Central memory CD4-positive, alpha-beta T cell (primary cell): ENCODE data around the gene SLFN12L.
"Not testable (repeated sequence)": the region's sequence is repeated elsewhere in the genome, so short reads cannot be mapped to it uniquely, and the experiment has no call there.

Experiments
- DNase-seq: peaks from one replicate; pipeline ENCODE4 v3.0.0; 2022
- total RNA-seq, 3 experiments: gene quantifications; one replicate each; lab custom pipeline; 2026; lab: John Stamatoyannopoulos, UW

SLFN12L gene
- 27.1 to 210 (median 210) reads per million in 3 experiments for total RNA-seq

- DNase-seq: peak; percentile 40
Measured at GRCh38 chr17:35537601-35538141, at the start of gene SLFN12L. SLFN12L (minus strand) TSS chr17:35537678; CDS start chr17:35522364, 15,314 bp downstream.

GRCh38 chr17:35586569-35587073 lies 49.1 kb upstream of the SLFN12L start:
- DNase-seq: no peak

- no peak for DNase-seq
Measured at GRCh38 chr17:35584061-35584460, 46.6 kb upstream of the SLFN12L start.

GRCh38 chr17:35578929-35579432 lies 41.5 kb upstream of the SLFN12L start:
- no peak for DNase-seq

GRCh38 chr17:35578197-35578928 lies 40.9 kb upstream of the SLFN12L start, which contains the start of gene PEX12:
PEX12 (minus strand) TSS chr17:35578571; CDS start chr17:35578021, 550 bp downstream.
- peak; percentile 90 for DNase-seq

GRCh38 chr17:35577830-35578196 lies 40.3 kb upstream of the SLFN12L start:
- no peak for DNase-seq

- no peak for DNase-seq
Measured at GRCh38 chr17:35575759-35576158, 38.3 kb upstream of the SLFN12L start.

GRCh38 chr17:35569405-35569804 lies 31.9 kb upstream of the SLFN12L start:
- DNase-seq: no peak

GRCh38 chr17:35568561-35568960 lies 31.1 kb upstream of the SLFN12L start:
- peak; percentile 16 for DNase-seq

- no peak for DNase-seq
Measured at GRCh38 chr17:35566968-35567367, 29.5 kb upstream of the SLFN12L start.

- not testable (repeated sequence) for DNase-seq
Measured at GRCh38 chr17:35563181-35563580, 25.7 kb upstream of the SLFN12L start.

- DNase-seq: no peak
Measured at GRCh38 chr17:35560703-35561102, 23.2 kb upstream of the SLFN12L start, which contains the start of gene SLFN14. SLFN14 (minus strand) TSS chr17:35560819; CDS start chr17:35558062, 2,757 bp downstream.

- no peak for DNase-seq
Measured at GRCh38 chr17:35559495-35560210, 22.2 kb upstream of the SLFN12L start.

- no peak for DNase-seq
Measured at GRCh38 chr17:35557353-35557752, 19.9 kb upstream of the SLFN12L start.

GRCh38 chr17:35555691-35556090 lies 18.2 kb upstream of the SLFN12L start:
- DNase-seq: no peak

GRCh38 chr17:35554668-35555067 lies 17.2 kb upstream of the SLFN12L start:
- DNase-seq: no peak

- DNase-seq: no peak
Measured at GRCh38 chr17:35553310-35553709, 15.8 kb upstream of the SLFN12L start.

GRCh38 chr17:35548978-35549377 lies 11.5 kb upstream of the SLFN12L start:
- DNase-seq: no peak

GRCh38 chr17:35548208-35548810 lies 10.8 kb upstream of the SLFN12L start:
- DNase-seq: no peak

GRCh38 chr17:35546487-35546886 lies 9.0 kb upstream of the SLFN12L start:
- no peak for DNase-seq

GRCh38 chr17:35545150-35545549 lies 7.7 kb upstream of the SLFN12L start:
- DNase-seq: no peak

- no peak for DNase-seq
Measured at GRCh38 chr17:35543856-35544255, 6.4 kb upstream of the SLFN12L start.

- DNase-seq: no peak
Measured at GRCh38 chr17:35542990-35543389, 5.5 kb upstream of the SLFN12L start.
